ENCODE measurements around the gene LYL1. TPM values are rescaled to one million over a fixed set of nuclear protein-coding genes. Genes with fewer than 3 reads are reported as not detected.

The LYL1 gene
- total RNA-seq, 1 experiment from 2014 or later = 0.24 TPM

DNA sequence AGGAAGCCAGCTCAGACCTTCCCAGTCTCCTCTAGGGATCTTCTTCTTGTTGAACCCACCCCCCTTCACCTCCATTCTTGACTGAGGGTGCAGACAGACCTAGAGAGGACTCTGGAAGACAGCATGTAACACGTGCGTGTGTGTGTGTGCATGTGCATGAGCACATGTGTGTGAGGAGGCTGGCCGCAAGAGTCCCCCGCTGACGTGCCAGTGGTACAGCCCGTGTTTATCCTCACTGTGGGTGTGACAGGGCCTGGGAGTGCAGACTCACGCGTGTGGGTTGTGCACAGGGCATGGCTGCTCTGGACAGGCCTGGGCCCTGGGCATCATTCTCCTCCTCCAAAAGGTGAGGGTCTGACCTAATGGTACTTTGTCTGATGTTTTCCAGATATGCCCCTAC is 26.3 kb downstream of the LYL1 start:
- CTCF ChIA-PET = interaction anchor here (0.7 kb wide), 1 partner anchor 12 kb away, joined by 8 read pairs; no protein-coding TSS in a partner anchor
- intact Hi-C loops (cut with micrococcal nuclease; ENCODE audit: unreplicated experiment) = no loop called here
- 0 out of 2 replicates have a peak, but pooled peaks cover 8% of the 10 kb centered on the region for H3F3A ChIP-seq (ENCODE audit: insufficient read depth, low read depth)

DNA sequence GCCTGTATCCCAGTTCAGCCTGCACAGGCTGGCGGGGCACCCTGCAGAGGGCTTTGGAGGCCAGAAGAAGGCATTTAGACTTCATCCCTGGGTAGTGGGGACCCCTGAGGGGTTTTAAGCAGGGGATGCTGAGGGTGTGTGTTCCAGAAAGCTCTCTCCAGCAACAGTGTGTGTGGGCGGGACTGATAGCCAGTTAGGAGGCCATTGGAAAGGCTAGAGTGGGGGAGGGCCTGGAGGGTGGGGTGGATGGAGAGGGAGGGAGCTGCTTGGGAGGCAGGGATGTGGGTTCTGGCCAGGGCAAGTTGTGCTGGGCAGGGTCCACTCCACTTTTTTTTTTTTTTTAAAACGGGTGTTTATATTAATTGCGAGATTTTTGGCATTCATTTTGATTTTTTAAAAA is 28.3 kb downstream of the LYL1 start:
- Histone ChIP-seq H3K79me2 (ENCODE audit: low read depth) (no peaks in the 10 kb centered on the region), H3K9me2 (ENCODE audit: insufficient read depth) (no peaks in the 10 kb centered on the region), H3K27me3 (ENCODE audit: insufficient read depth, low read depth) (peaks cover 40% of the 10 kb centered on the region; the same call in 1 of the 2 replicates), H3K36me3 (ENCODE audit: low read depth) (no peaks in the 10 kb centered on the region), H3K4me2 (no peak overlapping the region), H3K27ac (no peak overlapping the region), H3F3A (ENCODE audit: insufficient read depth, low read depth) (no peaks in the 10 kb centered on the region), H3K4me3 (no peak overlapping the region), H2AFZ (no peak overlapping the region), H3K9me3 (ENCODE audit: insufficient read depth, low read depth) (no peaks in the 10 kb centered on the region), H4K20me1 (ENCODE audit: insufficient read depth) (no peaks in the 10 kb centered on the region), H3K4me1 (replicated peaks; ENCODE audit: insufficient read depth) (no peaks in the 10 kb centered on the region)
- no peak for DNase-seq
- TF ChIP-seq, protein P1, sequence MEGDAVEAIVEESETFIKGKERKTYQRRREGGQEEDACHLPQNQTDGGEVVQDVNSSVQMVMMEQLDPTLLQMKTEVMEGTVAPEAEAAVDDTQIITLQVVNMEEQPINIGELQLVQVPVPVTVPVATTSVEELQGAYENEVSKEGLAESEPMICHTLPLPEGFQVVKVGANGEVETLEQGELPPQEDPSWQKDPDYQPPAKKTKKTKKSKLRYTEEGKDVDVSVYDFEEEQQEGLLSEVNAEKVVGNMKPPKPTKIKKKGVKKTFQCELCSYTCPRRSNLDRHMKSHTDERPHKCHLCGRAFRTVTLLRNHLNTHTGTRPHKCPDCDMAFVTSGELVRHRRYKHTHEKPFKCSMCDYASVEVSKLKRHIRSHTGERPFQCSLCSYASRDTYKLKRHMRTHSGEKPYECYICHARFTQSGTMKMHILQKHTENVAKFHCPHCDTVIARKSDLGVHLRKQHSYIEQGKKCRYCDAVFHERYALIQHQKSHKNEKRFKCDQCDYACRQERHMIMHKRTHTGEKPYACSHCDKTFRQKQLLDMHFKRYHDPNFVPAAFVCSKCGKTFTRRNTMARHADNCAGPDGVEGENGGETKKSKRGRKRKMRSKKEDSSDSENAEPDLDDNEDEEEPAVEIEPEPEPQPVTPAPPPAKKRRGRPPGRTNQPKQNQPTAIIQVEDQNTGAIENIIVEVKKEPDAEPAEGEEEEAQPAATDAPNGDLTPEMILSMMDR (conservative IDR thresholded peaks at IDR 0.05) = no peak
- no peak for TF ChIP-seq EZH2 (IDR thresholded peaks at IDR 0.05; ENCODE audit: low read depth)
- ChIA-PET CTCF (no interaction called here), POLR2A (ENCODE audit: unreplicated experiment) (interaction anchor here (0.8 kb wide), 1 partner anchor 193 kb away, joined by 4 read pairs; no protein-coding TSS in a partner anchor)
- intact Hi-C loops (cut with micrococcal nuclease; ENCODE audit: unreplicated experiment) = no loop called here
- BruUV-seq (replicated peaks) = no TSS peak

More for the DNA sequence above, 26.3 kb downstream of the LYL1 start:
- H3K27me3 ChIP-seq (ENCODE audit: insufficient read depth, low read depth) = peaks cover 22% of the 10 kb centered on the region; the same call in 1 of the 2 replicates
- no peak overlapping the region for H3K27ac ChIP-seq
- no peak for TF ChIP-seq EZH2 (IDR thresholded peaks at IDR 0.05; ENCODE audit: low read depth)
- TF ChIP-seq, protein P1 (conservative IDR thresholded peaks at IDR 0.05) = no peak
- no peaks in the 10 kb centered on the region for H3K36me3 ChIP-seq (ENCODE audit: low read depth)
- no peaks in the 10 kb centered on the region for H4K20me1 ChIP-seq (ENCODE audit: insufficient read depth)
- no peak overlapping the region for H3K4me2 ChIP-seq
- BruUV-seq (replicated peaks) = no TSS peak
- no peak overlapping the region for H2AFZ ChIP-seq
- no peaks in the 10 kb centered on the region for H3K4me1 ChIP-seq (replicated peaks; ENCODE audit: insufficient read depth)
- DNase-seq = no peak
- H3K4me3 ChIP-seq = no peak overlapping the region
- no peaks in the 10 kb centered on the region for H3K79me2 ChIP-seq (ENCODE audit: low read depth)
- no peaks in the 10 kb centered on the region for H3K9me2 ChIP-seq (ENCODE audit: insufficient read depth)
- no peaks in the 10 kb centered on the region for H3K9me3 ChIP-seq (ENCODE audit: insufficient read depth, low read depth)
- POLR2A ChIA-PET (ENCODE audit: unreplicated experiment) = no interaction called here

DNA sequence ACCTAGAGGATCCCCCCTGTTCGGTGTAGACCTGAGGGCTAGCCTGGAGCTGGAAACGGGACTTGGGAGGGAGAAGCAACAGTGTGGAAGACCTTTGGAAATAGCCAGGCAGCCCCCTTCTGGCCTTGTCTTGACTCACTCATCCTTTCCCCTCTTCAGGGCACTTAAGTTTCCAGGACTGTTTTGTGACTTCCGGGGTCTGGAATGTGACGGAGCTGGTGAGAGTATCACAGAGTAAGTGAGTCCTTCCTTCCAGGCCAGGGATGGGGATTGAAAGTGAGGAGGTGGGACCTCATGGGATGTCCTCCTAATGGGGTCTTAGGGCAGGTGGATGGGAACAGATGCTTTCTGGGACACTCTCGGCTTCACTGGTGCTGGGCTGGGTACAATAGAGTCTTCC is 29.4 kb downstream of the LYL1 start:
- BruUV-seq (replicated peaks) = no TSS peak
- intact Hi-C loops (cut with micrococcal nuclease; ENCODE audit: unreplicated experiment) = no loop called here
- H3K4me1 ChIP-seq (replicated peaks; ENCODE audit: insufficient read depth) = no peaks in the 10 kb centered on the region
- TF ChIP-seq, protein P1 (conservative IDR thresholded peaks at IDR 0.05) = no peak
- TF ChIP-seq EZH2 (IDR thresholded peaks at IDR 0.05; ENCODE audit: low read depth) = no peak
- peaks cover 44% of the 10 kb centered on the region; the same call in 1 of the 2 replicates for H3K27me3 ChIP-seq (ENCODE audit: insufficient read depth, low read depth)
- DNase-seq = no peak
- ChIA-PET CTCF (no interaction called here), POLR2A (ENCODE audit: unreplicated experiment) (no interaction called here)
- no peaks in the 10 kb centered on the region for H3K36me3 ChIP-seq (ENCODE audit: low read depth)
- no peaks in the 10 kb centered on the region for H3K9me2 ChIP-seq (ENCODE audit: insufficient read depth)
- no peak overlapping the region for H2AFZ ChIP-seq
- H3K4me2 ChIP-seq = no peak overlapping the region
- H3K27ac ChIP-seq = no peak overlapping the region
- no peak overlapping the region for H3K4me3 ChIP-seq
- no peaks in the 10 kb centered on the region for H3F3A ChIP-seq (ENCODE audit: insufficient read depth, low read depth)
- H3K79me2 ChIP-seq (ENCODE audit: low read depth) = no peaks in the 10 kb centered on the region
- H4K20me1 ChIP-seq (ENCODE audit: insufficient read depth) = no peaks in the 10 kb centered on the region
- no peaks in the 10 kb centered on the region for H3K9me3 ChIP-seq (ENCODE audit: insufficient read depth, low read depth)
